H9 (cell line): ENCODE data around the gene ATP6V0A1. TPM values are rescaled to one million over a fixed set of nuclear protein-coding genes. Genes with fewer than 3 reads are reported as not detected.

ENCODE experiments used
- DNase-seq: peaks from one replicate; pipeline ENCODE4 v3.0.0-alpha.2; 2017
- H2AFZ ChIP-seq: one replicate; pipeline ENCODE4 v1.6.1; 2013; ENCODE audit warnings: mild to moderate bottlenecking, low read length, control low read depth, moderate library complexity
- H2AK5ac ChIP-seq: 2 replicates; pipeline ENCODE4 v1.6.1; 2013; ENCODE audit warnings: low read length, control low read depth, mixed read lengths; ENCODE audit not compliant: insufficient read length
- H2BK120ac ChIP-seq: one replicate; pipeline ENCODE4 v1.6.1; 2013; ENCODE audit warnings: low read depth, mild to moderate bottlenecking, low read length, control low read depth, inconsistent platforms; ENCODE audit not compliant: poor library complexity, severe bottlenecking
- H2BK12ac ChIP-seq: 2 replicates; pipeline ENCODE4 v1.6.1; 2013; ENCODE audit warnings: low read length, control low read depth, mixed read lengths, low read depth; ENCODE audit not compliant: insufficient read length
- H2BK15ac ChIP-seq: 2 replicates; pipeline ENCODE4 v1.6.1; 2013; ENCODE audit warnings: low read depth, low read length, control low read depth
- H2BK20ac ChIP-seq: one replicate; pipeline ENCODE4 v1.6.1; 2013; ENCODE audit warnings: low read depth, mild to moderate bottlenecking, low read length, control low read depth, inconsistent platforms; ENCODE audit not compliant: poor library complexity, severe bottlenecking
- H2BK5ac ChIP-seq: 2 replicates; pipeline ENCODE4 v1.6.1; 2013; ENCODE audit warnings: low read length, control low read depth, mixed read lengths; ENCODE audit not compliant: insufficient read length
- H3K14ac ChIP-seq: 2 replicates; pipeline ENCODE4 v1.6.1; 2013; ENCODE audit warnings: low read length, control low read depth; ENCODE audit not compliant: insufficient read depth
- H3K18ac ChIP-seq: 2 replicates; pipeline ENCODE4 v1.6.1; 2013; ENCODE audit warnings: low read depth, mild to moderate bottlenecking, mixed read lengths, low read length, control low read depth; ENCODE audit not compliant: insufficient read length
- H3K23ac ChIP-seq: 2 replicates; pipeline ENCODE4 v1.6.1; 2013; ENCODE audit warnings: low read length, control low read depth, mixed read lengths, low read depth; ENCODE audit not compliant: insufficient read length
- H3K23me2 ChIP-seq: 2 replicates; pipeline ENCODE4 v1.6.1; 2013; ENCODE audit warnings: low read depth, mild to moderate bottlenecking, mixed read lengths, low read length, control low read depth; ENCODE audit not compliant: insufficient read length, poor library complexity, severe bottlenecking
- H3K27ac ChIP-seq: 2 replicates; pipeline ENCODE4 v1.5.1; 2013; ENCODE audit warnings: low read length, control low read depth, mixed read lengths, low read depth; ENCODE audit not compliant: insufficient read length
- H3K27me3 ChIP-seq: 2 replicates; pipeline ENCODE4 v1.6.1; 2013; ENCODE audit warnings: low read length, control low read depth, inconsistent platforms; ENCODE audit not compliant: insufficient read depth
- H3K4ac ChIP-seq: 2 replicates; pipeline ENCODE4 v1.6.1; 2013; ENCODE audit warnings: low read depth, mild to moderate bottlenecking, control low read depth, inconsistent platforms, low read length, moderate library complexity
- H3K4me1 ChIP-seq: 2 replicates; pipeline ENCODE4 v1.6.1; 2013; ENCODE audit warnings: low read length, control low read depth, inconsistent platforms; ENCODE audit not compliant: insufficient read depth
- H3K4me2 ChIP-seq: 2 replicates; pipeline ENCODE4 v1.6.1; 2013; ENCODE audit warnings: low read length, control low read depth, mixed read lengths; ENCODE audit not compliant: insufficient read length, insufficient read depth
- H3K56ac ChIP-seq: 2 replicates; pipeline ENCODE4 v1.6.1; 2013; ENCODE audit warnings: low read depth, mild to moderate bottlenecking, mixed read lengths, low read length, control low read depth; ENCODE audit not compliant: insufficient read length
- H3K79me1 ChIP-seq: 2 replicates; pipeline ENCODE4 v1.6.1; 2013; ENCODE audit warnings: low read depth, mild to moderate bottlenecking, moderate library complexity, low read length, control low read depth, inconsistent platforms; ENCODE audit not compliant: insufficient read depth, poor library complexity, severe bottlenecking
- H3K79me2 ChIP-seq: 2 replicates; pipeline ENCODE4 v1.6.1; 2013; ENCODE audit warnings: low read length, control low read depth, inconsistent platforms; ENCODE audit not compliant: insufficient read depth
- H3K9ac ChIP-seq: 2 replicates; pipeline ENCODE4 v1.6.1; 2013; ENCODE audit warnings: low read length, control low read depth, mixed read lengths; ENCODE audit not compliant: insufficient read length; ENCODE audit errors: extremely low read depth
- H3K9me3 ChIP-seq: one replicate; pipeline ENCODE4 v1.6.1; 2013; ENCODE audit warnings: low read depth, low read length, inconsistent platforms; ENCODE audit not compliant: control insufficient read depth
- H3T11ph ChIP-seq: one replicate; pipeline ENCODE4 v1.6.1; 2013; ENCODE audit warnings: mild to moderate bottlenecking, low read length, control low read depth, inconsistent platforms
- H4K20me1 ChIP-seq: one replicate; pipeline ENCODE4 v1.6.1; 2013; ENCODE audit not compliant: control insufficient read depth, insufficient read length, insufficient read depth
- H4K5ac ChIP-seq: 2 replicates; pipeline ENCODE4 v1.6.1; 2013; ENCODE audit warnings: low read depth, mild to moderate bottlenecking, mixed read lengths, low read length, control low read depth; ENCODE audit not compliant: insufficient read length
- H4K8ac ChIP-seq: replicated peaks from 2 replicates; pipeline ENCODE4 v1.6.1; 2013; ENCODE audit warnings: low read length, control low read depth, mixed read lengths, low read depth; ENCODE audit not compliant: insufficient read length
- H4K91ac ChIP-seq: 2 replicates; pipeline ENCODE4 v1.6.1; 2013; ENCODE audit warnings: low read depth, mild to moderate bottlenecking, moderate library complexity, mixed read lengths, low read length, control low read depth; ENCODE audit not compliant: insufficient read length
- H3K27ac Mint-ChIP-seq, 3 experiments: 2 replicates in 2 of 3; 3 replicates in 1 of 3; pipeline ENCODE4 v1.8.0; 2020 to 2021; ENCODE audit warnings: mixed read lengths in 3 of 3, mild to moderate bottlenecking in 1 of 3, moderate library complexity in 1 of 3
- H3K27me3 Mint-ChIP-seq: 2 replicates; pipeline ENCODE4 v1.8.0; 2021; ENCODE audit warnings: low read depth, mild to moderate bottlenecking, moderate library complexity, mixed read lengths
- H3K36me3 Mint-ChIP-seq, 3 experiments: 2 replicates in 2 of 3; 3 replicates in 1 of 3; pipeline ENCODE4 v1.8.0; 2020 to 2021; ENCODE audit warnings: low read depth in 3 of 3, mixed read lengths in 3 of 3; ENCODE audit not compliant: insufficient read depth in 1 of 3
- H3K4me1 Mint-ChIP-seq, 2 experiments: 2 replicates each; pipeline ENCODE4 v1.8.0; 2020; ENCODE audit warnings: mixed read lengths in 2 of 2
- H3K4me3 Mint-ChIP-seq, 2 experiments: 2 replicates in 1 of 2; 3 replicates in 1 of 2; pipeline ENCODE4 v1.8.0; 2020 to 2021; ENCODE audit warnings: mild to moderate bottlenecking in 2 of 2, mixed read lengths in 2 of 2, moderate library complexity in 1 of 2
- H3K9me3 Mint-ChIP-seq, 2 experiments: 2 replicates in 1 of 2; 3 replicates in 1 of 2; pipeline ENCODE4 v1.8.0; 2020; ENCODE audit warnings: mild to moderate bottlenecking in 2 of 2, mixed read lengths in 2 of 2, moderate library complexity in 1 of 2
- WGBS: extraction: QIAGEN DNeasy Blood & Tissue Kit; methylation state at CpG from one replicate; pipeline ENCODE4 v1.1.7; 2013; ENCODE audit warnings: missing lambda C conversion rate, low lambda C conversion rate, mixed read lengths; ENCODE audit not compliant: insufficient read length; ENCODE audit errors: extremely low coverage; 5-methylcytosine and 5-hydroxymethylcytosine counted together
- total RNA-seq: library from RNA; stranded (reverse); gene quantifications from 2 replicates; pipeline ENCODE4 v1.2.1, GENCODE V29; 2021
- TF ChIP-seq, protein P1 (sequence below): fragments of 200-600 bp; sonication (generic); conservative IDR thresholded peaks from 3 replicates; pipeline ENCODE4 v1.8.0; 2021; ENCODE audit warnings: antibody characterized with exemption, mild to moderate bottlenecking

Gene ATP6V0A1
- total RNA-seq, 1 experiment from 2014 or later: 54.1 TPM

DNA sequence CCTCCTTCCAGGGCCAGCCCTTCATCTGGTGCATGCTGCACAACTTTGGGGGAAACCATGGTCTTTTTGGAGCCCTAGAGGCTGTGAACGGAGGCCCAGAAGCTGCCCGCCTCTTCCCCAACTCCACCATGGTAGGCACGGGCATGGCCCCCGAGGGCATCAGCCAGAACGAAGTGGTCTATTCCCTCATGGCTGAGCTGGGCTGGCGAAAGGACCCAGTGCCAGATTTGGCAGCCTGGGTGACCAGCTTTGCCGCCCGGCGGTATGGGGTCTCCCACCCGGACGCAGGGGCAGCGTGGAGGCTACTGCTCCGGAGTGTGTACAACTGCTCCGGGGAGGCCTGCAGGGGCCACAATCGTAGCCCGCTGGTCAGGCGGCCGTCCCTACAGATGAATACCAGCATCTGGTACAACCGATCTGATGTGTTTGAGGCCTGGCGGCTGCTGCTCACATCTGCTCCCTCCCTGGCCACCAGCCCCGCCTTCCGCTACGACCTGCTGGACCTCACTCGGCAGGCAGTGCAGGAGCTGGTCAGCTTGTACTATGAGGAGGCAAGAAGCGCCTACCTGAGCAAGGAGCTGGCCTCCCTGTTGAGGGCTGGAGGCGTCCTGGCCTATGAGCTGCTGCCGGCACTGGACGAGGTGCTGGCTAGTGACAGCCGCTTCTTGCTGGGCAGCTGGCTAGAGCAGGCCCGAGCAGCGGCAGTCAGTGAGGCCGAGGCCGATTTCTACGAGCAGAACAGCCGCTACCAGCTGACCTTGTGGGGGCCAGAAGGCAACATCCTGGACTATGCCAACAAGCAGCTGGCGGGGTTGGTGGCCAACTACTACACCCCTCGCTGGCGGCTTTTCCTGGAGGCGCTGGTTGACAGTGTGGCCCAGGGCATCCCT is 84.8 kb downstream of the ATP6V0A1 start:
- WGBS: no CpG with 5 or more reads among the region's 39 CpGs
- Histone ChIP-seq H3K79me2 (no peaks in the 10 kb centered on the region), H3K27ac (no peak overlapping the region), H3K27me3 (no peaks in the 10 kb centered on the region), H2BK12ac (no peak overlapping the region), H4K8ac (no peak overlapping the region), H3K4me2 (no peak overlapping the region), H3K56ac (no peak overlapping the region), H3K23ac (no peak overlapping the region), H3K14ac (no peak overlapping the region; the same call in 1 of the 2 replicates), H2AFZ (no peak overlapping the region), H2BK15ac (no peak overlapping the region), H3K18ac (no peak overlapping the region), H3K9ac (no peak overlapping the region), H3K23me2 (peaks cover 5% of the 10 kb centered on the region), H2BK5ac (no peak overlapping the region), H3T11ph (no peak overlapping the region), H3K4me1 (no peaks in the 10 kb centered on the region), H2BK120ac (no peak overlapping the region), H2AK5ac (no peak overlapping the region), H2BK20ac (no peak overlapping the region), H4K5ac (no peak overlapping the region), H4K20me1 (no peaks in the 10 kb centered on the region), H3K9me3 (no peaks in the 10 kb centered on the region), H4K91ac (no peak overlapping the region), H3K79me1 (no peaks in the 10 kb centered on the region), H3K4ac (no peak overlapping the region)
- H3K9me3 Mint-ChIP-seq: no peaks in the 10 kb centered on the region
- no peaks in the 10 kb centered on the region; the same call in 1 of the 2 replicates for H3K27me3 Mint-ChIP-seq
- peaks cover 0 to 3% of the 10 kb centered on the region in 2 experiments; a peak in 2 of 4 replicates for H3K4me1 Mint-ChIP-seq
- peaks cover 2 to 29% (median 27%) of the 10 kb centered on the region in 3 experiments; a peak in 6 of 7 replicates for H3K36me3 Mint-ChIP-seq
- TF ChIP-seq, protein P1, sequence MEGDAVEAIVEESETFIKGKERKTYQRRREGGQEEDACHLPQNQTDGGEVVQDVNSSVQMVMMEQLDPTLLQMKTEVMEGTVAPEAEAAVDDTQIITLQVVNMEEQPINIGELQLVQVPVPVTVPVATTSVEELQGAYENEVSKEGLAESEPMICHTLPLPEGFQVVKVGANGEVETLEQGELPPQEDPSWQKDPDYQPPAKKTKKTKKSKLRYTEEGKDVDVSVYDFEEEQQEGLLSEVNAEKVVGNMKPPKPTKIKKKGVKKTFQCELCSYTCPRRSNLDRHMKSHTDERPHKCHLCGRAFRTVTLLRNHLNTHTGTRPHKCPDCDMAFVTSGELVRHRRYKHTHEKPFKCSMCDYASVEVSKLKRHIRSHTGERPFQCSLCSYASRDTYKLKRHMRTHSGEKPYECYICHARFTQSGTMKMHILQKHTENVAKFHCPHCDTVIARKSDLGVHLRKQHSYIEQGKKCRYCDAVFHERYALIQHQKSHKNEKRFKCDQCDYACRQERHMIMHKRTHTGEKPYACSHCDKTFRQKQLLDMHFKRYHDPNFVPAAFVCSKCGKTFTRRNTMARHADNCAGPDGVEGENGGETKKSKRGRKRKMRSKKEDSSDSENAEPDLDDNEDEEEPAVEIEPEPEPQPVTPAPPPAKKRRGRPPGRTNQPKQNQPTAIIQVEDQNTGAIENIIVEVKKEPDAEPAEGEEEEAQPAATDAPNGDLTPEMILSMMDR: no peak
- no peak overlapping the region for H3K4me3 Mint-ChIP-seq
- DNase-seq: no peak
- H3K27ac Mint-ChIP-seq: no peak overlapping the region
